GM23338 (cell line): ENCODE measurements around the gene FRAT1. TPM values are rescaled to one million over a fixed set of nuclear protein-coding genes. Genes with fewer than 3 reads are reported as not detected.
A peak's percentile ranks its signal among the peaks of the same experiment; 100 is the strongest.

ENCODE experiments used
- ATAC-seq: fragments of 200-7000 bp; cut with Tn5 transposase; 3 replicates; pipeline ENCODE4 v1.9.1; 2020
- DNase-seq: peaks from one replicate; pipeline ENCODE4 v3.0.0-alpha.2; 2015; ENCODE audit warnings: low spot score
- H2AFZ ChIP-seq: fragments of 200-600 bp; sonication (generic); 2 replicates; pipeline ENCODE4 v1.8.0; 2016; ENCODE audit warnings: antibody characterized with exemption, mild to moderate bottlenecking, moderate library complexity
- H3F3A ChIP-seq: fragments of 200-600 bp; sonication (generic); replicated peaks from 2 replicates; pipeline ENCODE4 v1.8.0; 2017; ENCODE audit warnings: antibody characterized with exemption, mixed run types, low read depth
- H3K27ac ChIP-seq: fragments of 200-600 bp; sonication (generic); 2 replicates; pipeline ENCODE4 v1.6.1; 2016; ENCODE audit warnings: low read depth
- H3K27me3 ChIP-seq: fragments of 200-600 bp; sonication (generic); 2 replicates; pipeline ENCODE4 v1.8.0; 2016; ENCODE audit warnings: mild to moderate bottlenecking, mixed run types, moderate library complexity; ENCODE audit not compliant: insufficient read depth
- H3K36me3 ChIP-seq: fragments of 200-600 bp; sonication (generic); 2 replicates; pipeline ENCODE4 v1.8.0; 2016; ENCODE audit warnings: mild to moderate bottlenecking; ENCODE audit not compliant: insufficient read depth
- H3K4me1 ChIP-seq: fragments of 200-600 bp; sonication (generic); 2 replicates; pipeline ENCODE4 v1.8.0; 2016; ENCODE audit warnings: mild to moderate bottlenecking, moderate library complexity; ENCODE audit not compliant: insufficient read depth
- H3K4me2 ChIP-seq: fragments of 200-600 bp; sonication (generic); 2 replicates; pipeline ENCODE4 v1.7.1; 2017; ENCODE audit warnings: mixed run types
- H3K4me3 ChIP-seq: fragments of 200-600 bp; sonication (generic); 2 replicates; pipeline ENCODE4 v1.6.1; 2016; ENCODE audit warnings: mixed run types
- H3K79me2 ChIP-seq: fragments of 200-600 bp; sonication (generic); replicated peaks from 2 replicates; pipeline ENCODE4 v1.8.0; 2017; ENCODE audit warnings: mild to moderate bottlenecking; ENCODE audit not compliant: insufficient read depth
- H3K9me2 ChIP-seq: fragments of 200-600 bp; sonication (generic); 2 replicates; pipeline ENCODE4 v1.8.0; 2017; ENCODE audit not compliant: insufficient read depth
- H4K20me1 ChIP-seq: fragments of 200-600 bp; sonication (generic); replicated peaks from 2 replicates; pipeline ENCODE4 v1.8.0; 2017; ENCODE audit warnings: mild to moderate bottlenecking; ENCODE audit not compliant: insufficient read depth
- H3K27ac Mint-ChIP-seq: 2 replicates; pipeline ENCODE4 v1.8.0; 2020; ENCODE audit warnings: inconsistent platforms, mild to moderate bottlenecking, moderate library complexity, mixed read lengths
- H3K27me3 Mint-ChIP-seq: 3 replicates; pipeline ENCODE4 v1.8.0; 2022; ENCODE audit warnings: low read depth, mild to moderate bottlenecking, moderate library complexity, mixed read lengths, inconsistent platforms; ENCODE audit not compliant: insufficient read depth, poor library complexity
- H3K36me3 Mint-ChIP-seq: 3 replicates; pipeline ENCODE4 v1.8.0; 2021; ENCODE audit warnings: low read depth, mild to moderate bottlenecking, inconsistent platforms, moderate library complexity, mixed read lengths
- H3K4me1 Mint-ChIP-seq: 3 replicates; pipeline ENCODE4 v1.8.0; 2020; ENCODE audit warnings: mild to moderate bottlenecking, inconsistent platforms, mixed read lengths
- H3K4me3 Mint-ChIP-seq: 3 replicates; pipeline ENCODE4 v1.8.0; 2021; ENCODE audit warnings: moderate library complexity, mild to moderate bottlenecking, inconsistent platforms, mixed read lengths
- H3K9me3 Mint-ChIP-seq: 3 replicates; pipeline ENCODE4 v1.8.0; 2020; ENCODE audit warnings: moderate library complexity, mild to moderate bottlenecking, inconsistent platforms, mixed read lengths
- CREB1 ChIP-seq: fragments of 250-450 bp; sonication (Bioruptor Pico); IDR thresholded peaks from 2 replicates; pipeline ENCODE4 v1.5.0; 2020; ENCODE audit warnings: low read depth, mild to moderate bottlenecking, moderate library complexity
- EZH2 ChIP-seq: fragments of 200-600 bp; sonication (generic); IDR thresholded peaks from one replicate; pipeline ENCODE4 v1.8.0; 2017; ENCODE audit warnings: antibody characterized with exemption, mild to moderate bottlenecking, low read depth; ENCODE audit not compliant: unreplicated experiment
- EZH2phosphoT487 ChIP-seq: fragments of 200-600 bp; sonication (generic); IDR thresholded peaks from one replicate; pipeline ENCODE4 v1.8.1; 2018; ENCODE audit warnings: antibody characterized with exemption; ENCODE audit not compliant: unreplicated experiment
- JUNB ChIP-seq: IDR thresholded peaks from one replicate; pipeline ENCODE4 v1.6.1; 2016; ENCODE audit warnings: antibody characterized with exemption; ENCODE audit not compliant: unreplicated experiment
- NANOG ChIP-seq: IDR thresholded peaks from 2 replicates; pipeline ENCODE4 v1.6.1; 2016; ENCODE audit warnings: antibody characterized with exemption, borderline replicate concordance
- POLR2AphosphoS5 ChIP-seq: IDR thresholded peaks from 2 replicates; pipeline ENCODE4 v1.6.1; 2016; ENCODE audit warnings: antibody characterized with exemption, low read depth
- STAT1 ChIP-seq: IDR thresholded peaks from one replicate; pipeline ENCODE4 v1.6.1; 2016; ENCODE audit warnings: antibody characterized with exemption; ENCODE audit not compliant: unreplicated experiment
- ZNF114 ChIP-seq: fragments of 250-450 bp; sonication (Bioruptor Pico); IDR thresholded peaks from 2 replicates; pipeline ENCODE4 v1.5.0; 2020; ENCODE audit warnings: mild to moderate bottlenecking, moderate library complexity
- polyA plus RNA-seq: library from polyadenylated mRNA; unstranded; fragments of >200 nt; fragmentation: Nextera tagmentation; extraction: Ambion mirVana; gene quantifications from 2 replicates; pipeline ENCODE4 v1.2.1, GENCODE V29; 2016
- total RNA-seq: library from RNA; depleted of rRNA; stranded (reverse); fragments of >200 nt; shearing (Covaris generic); gene quantifications from 2 replicates; pipeline ENCODE4 v1.2.3, GENCODE V29; 2014
- TF ChIP-seq, protein P1 (sequence below): fragments of 250-450 bp; sonication (Bioruptor Pico); IDR thresholded peaks from 2 replicates; pipeline ENCODE4 v1.5.0; 2020; ENCODE audit warnings: mild to moderate bottlenecking, moderate library complexity
- TF ChIP-seq, protein P2 (sequence below): IDR thresholded peaks from one replicate; pipeline ENCODE4 v1.6.1; 2018; ENCODE audit warnings: antibody characterized with exemption; ENCODE audit not compliant: unreplicated experiment
- TF ChIP-seq, protein P3 (sequence below), 2 experiments: fragments of 200-600 bp in 1 of 2; sonication (generic) in 1 of 2; conservative IDR thresholded peaks; 2 replicates each; pipeline versions ENCODE4 v1.5.1 to v1.6.1; 2016 to 2017; ENCODE audit warnings: antibody characterized with exemption in 2 of 2, low read depth in 2 of 2, mild to moderate bottlenecking in 2 of 2, moderate library complexity in 1 of 2
- TF ChIP-seq, protein P4 (sequence below): IDR thresholded peaks from 2 replicates; pipeline ENCODE4 v1.6.1; 2016; ENCODE audit warnings: antibody characterized with exemption

FRAT1 gene
- total and polyA plus RNA-seq, 2 experiments from 2014 or later = 1.4 to 8.5 TPM

DNA sequence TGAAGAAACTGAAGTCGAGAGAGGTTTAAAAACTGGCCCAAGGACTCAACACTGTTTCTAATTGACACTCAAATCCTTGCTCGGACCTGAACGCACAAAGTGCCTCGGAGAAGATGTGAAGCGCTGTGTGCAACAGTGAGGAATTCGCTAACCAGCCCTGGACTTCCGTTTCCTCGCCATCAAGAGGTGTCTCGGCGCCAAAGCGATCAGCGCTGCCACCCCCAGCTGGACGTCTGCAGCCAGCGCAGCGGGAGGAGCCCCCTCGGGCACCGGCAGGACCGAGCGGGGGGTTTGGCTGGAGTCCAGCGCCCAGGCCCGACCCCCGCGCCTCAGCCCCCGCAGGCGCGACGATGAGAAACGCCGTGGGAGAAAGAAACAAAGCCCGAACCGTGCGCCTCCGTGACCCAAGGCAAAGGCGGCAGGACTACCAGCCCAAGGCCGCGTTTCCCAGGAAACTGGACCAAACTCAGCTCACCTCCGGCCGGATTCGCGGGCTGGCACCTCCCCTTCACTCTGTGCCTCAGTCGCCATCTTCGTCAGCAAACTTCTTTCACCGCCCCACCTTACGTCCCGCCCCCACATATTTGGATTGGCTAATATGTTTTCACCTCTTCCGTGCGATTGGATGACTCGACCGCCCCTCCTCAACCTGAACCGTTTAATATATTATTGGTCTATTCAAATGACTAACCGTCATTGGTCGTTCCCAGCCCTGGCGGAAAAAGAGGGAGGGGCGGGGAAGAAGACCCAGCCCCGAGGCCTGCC is 26.8 kb upstream of the FRAT1 start, which contains the start of gene ARHGAP19:
Gene ARHGAP19 (minus strand): TSS at position 541 of the 765 bp plus-strand sequence. CDS start 10 bp downstream, at position 531.
- peaks cover 11% of the 10 kb centered on the region for H3F3A ChIP-seq
- H3K4me3 ChIP-seq = peak within 1 kb of the TSS; percentile 77
- H3K36me3 ChIP-seq = no peaks in the 10 kb centered on the region; the same call in 1 of the 2 replicates
- no peaks in the 10 kb centered on the region for H4K20me1 ChIP-seq
- Mint-ChIP-seq H3K27ac (peak within 1 kb of the TSS; percentile 94), H3K4me3 (peak within 1 kb of the TSS; percentile 91), H3K9me3 (no peaks in the 10 kb centered on the region; the same call in 2 of the 3 replicates), H3K4me1 (peaks cover 17% of the 10 kb centered on the region), H3K36me3 (peaks cover 13% of the 10 kb centered on the region), H3K27me3 (peaks cover 5% of the 10 kb centered on the region)
- no peaks in the 10 kb centered on the region for H3K9me2 ChIP-seq
- peaks cover 6% of the 10 kb centered on the region; the same call in 1 of the 2 replicates for H3K4me1 ChIP-seq
- TF ChIP-seq, protein P1, sequence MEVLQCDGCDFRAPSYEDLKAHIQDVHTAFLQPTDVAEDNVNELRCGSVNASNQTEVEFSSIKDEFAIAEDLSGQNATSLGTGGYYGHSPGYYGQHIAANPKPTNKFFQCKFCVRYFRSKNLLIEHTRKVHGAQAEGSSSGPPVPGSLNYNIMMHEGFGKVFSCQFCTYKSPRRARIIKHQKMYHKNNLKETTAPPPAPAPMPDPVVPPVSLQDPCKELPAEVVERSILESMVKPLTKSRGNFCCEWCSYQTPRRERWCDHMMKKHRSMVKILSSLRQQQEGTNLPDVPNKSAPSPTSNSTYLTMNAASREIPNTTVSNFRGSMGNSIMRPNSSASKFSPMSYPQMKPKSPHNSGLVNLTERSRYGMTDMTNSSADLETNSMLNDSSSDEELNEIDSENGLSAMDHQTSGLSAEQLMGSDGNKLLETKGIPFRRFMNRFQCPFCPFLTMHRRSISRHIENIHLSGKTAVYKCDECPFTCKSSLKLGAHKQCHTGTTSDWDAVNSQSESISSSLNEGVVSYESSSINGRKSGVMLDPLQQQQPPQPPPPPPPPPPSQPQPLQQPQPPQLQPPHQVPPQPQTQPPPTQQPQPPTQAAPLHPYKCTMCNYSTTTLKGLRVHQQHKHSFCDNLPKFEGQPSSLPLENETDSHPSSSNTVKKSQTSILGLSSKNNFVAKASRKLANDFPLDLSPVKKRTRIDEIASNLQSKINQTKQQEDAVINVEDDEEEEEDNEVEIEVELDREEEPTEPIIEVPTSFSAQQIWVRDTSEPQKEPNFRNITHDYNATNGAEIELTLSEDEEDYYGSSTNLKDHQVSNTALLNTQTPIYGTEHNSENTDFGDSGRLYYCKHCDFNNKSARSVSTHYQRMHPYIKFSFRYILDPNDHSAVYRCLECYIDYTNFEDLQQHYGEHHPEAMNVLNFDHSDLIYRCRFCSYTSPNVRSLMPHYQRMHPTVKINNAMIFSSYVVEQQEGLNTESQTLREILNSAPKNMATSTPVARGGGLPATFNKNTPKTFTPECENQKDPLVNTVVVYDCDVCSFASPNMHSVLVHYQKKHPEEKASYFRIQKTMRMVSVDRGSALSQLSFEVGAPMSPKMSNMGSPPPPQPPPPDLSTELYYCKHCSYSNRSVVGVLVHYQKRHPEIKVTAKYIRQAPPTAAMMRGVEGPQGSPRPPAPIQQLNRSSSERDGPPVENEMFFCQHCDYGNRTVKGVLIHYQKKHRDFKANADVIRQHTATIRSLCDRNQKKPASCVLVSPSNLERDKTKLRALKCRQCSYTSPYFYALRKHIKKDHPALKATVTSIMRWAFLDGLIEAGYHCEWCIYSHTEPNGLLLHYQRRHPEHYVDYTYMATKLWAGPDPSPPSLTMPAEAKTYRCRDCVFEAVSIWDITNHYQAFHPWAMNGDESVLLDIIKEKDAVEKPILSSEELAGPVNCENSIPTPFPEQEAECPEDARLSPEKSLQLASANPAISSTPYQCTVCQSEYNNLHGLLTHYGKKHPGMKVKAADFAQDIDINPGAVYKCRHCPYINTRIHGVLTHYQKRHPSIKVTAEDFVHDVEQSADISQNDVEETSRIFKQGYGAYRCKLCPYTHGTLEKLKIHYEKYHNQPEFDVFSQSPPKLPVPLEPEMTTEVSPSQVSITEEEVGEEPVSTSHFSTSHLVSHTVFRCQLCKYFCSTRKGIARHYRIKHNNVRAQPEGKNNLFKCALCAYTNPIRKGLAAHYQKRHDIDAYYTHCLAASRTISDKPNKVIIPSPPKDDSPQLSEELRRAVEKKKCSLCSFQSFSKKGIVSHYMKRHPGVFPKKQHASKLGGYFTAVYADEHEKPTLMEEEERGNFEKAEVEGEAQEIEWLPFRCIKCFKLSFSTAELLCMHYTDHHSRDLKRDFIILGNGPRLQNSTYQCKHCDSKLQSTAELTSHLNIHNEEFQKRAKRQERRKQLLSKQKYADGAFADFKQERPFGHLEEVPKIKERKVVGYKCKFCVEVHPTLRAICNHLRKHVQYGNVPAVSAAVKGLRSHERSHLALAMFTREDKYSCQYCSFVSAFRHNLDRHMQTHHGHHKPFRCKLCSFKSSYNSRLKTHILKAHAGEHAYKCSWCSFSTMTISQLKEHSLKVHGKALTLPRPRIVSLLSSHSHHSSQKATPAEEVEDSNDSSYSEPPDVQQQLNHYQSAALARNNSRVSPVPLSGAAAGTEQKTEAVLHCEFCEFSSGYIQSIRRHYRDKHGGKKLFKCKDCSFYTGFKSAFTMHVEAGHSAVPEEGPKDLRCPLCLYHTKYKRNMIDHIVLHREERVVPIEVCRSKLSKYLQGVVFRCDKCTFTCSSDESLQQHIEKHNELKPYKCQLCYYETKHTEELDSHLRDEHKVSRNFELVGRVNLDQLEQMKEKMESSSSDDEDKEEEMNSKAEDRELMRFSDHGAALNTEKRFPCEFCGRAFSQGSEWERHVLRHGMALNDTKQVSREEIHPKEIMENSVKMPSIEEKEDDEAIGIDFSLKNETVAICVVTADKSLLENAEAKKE = no peak
- TF ChIP-seq, protein P2, sequence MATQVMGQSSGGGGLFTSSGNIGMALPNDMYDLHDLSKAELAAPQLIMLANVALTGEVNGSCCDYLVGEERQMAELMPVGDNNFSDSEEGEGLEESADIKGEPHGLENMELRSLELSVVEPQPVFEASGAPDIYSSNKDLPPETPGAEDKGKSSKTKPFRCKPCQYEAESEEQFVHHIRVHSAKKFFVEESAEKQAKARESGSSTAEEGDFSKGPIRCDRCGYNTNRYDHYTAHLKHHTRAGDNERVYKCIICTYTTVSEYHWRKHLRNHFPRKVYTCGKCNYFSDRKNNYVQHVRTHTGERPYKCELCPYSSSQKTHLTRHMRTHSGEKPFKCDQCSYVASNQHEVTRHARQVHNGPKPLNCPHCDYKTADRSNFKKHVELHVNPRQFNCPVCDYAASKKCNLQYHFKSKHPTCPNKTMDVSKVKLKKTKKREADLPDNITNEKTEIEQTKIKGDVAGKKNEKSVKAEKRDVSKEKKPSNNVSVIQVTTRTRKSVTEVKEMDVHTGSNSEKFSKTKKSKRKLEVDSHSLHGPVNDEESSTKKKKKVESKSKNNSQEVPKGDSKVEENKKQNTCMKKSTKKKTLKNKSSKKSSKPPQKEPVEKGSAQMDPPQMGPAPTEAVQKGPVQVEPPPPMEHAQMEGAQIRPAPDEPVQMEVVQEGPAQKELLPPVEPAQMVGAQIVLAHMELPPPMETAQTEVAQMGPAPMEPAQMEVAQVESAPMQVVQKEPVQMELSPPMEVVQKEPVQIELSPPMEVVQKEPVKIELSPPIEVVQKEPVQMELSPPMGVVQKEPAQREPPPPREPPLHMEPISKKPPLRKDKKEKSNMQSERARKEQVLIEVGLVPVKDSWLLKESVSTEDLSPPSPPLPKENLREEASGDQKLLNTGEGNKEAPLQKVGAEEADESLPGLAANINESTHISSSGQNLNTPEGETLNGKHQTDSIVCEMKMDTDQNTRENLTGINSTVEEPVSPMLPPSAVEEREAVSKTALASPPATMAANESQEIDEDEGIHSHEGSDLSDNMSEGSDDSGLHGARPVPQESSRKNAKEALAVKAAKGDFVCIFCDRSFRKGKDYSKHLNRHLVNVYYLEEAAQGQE = no peak
- no peak for TF ChIP-seq STAT1
- TF ChIP-seq, protein P3, sequence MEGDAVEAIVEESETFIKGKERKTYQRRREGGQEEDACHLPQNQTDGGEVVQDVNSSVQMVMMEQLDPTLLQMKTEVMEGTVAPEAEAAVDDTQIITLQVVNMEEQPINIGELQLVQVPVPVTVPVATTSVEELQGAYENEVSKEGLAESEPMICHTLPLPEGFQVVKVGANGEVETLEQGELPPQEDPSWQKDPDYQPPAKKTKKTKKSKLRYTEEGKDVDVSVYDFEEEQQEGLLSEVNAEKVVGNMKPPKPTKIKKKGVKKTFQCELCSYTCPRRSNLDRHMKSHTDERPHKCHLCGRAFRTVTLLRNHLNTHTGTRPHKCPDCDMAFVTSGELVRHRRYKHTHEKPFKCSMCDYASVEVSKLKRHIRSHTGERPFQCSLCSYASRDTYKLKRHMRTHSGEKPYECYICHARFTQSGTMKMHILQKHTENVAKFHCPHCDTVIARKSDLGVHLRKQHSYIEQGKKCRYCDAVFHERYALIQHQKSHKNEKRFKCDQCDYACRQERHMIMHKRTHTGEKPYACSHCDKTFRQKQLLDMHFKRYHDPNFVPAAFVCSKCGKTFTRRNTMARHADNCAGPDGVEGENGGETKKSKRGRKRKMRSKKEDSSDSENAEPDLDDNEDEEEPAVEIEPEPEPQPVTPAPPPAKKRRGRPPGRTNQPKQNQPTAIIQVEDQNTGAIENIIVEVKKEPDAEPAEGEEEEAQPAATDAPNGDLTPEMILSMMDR (conservative IDR thresholded peaks at IDR 0.05; ENCODE audit: low read depth in 2 of 2) = peak in 1 of 2 experiments; percentile 6; a peak in 1 of 4 replicates
- no peak for TF ChIP-seq JUNB
- TF ChIP-seq, protein P4, sequence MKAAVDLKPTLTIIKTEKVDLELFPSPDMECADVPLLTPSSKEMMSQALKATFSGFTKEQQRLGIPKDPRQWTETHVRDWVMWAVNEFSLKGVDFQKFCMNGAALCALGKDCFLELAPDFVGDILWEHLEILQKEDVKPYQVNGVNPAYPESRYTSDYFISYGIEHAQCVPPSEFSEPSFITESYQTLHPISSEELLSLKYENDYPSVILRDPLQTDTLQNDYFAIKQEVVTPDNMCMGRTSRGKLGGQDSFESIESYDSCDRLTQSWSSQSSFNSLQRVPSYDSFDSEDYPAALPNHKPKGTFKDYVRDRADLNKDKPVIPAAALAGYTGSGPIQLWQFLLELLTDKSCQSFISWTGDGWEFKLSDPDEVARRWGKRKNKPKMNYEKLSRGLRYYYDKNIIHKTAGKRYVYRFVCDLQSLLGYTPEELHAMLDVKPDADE = no peak; the same call in 1 of the 2 replicates
- no peak for TF ChIP-seq EZH2
- no peak for TF ChIP-seq EZH2phosphoT487
- no peak for TF ChIP-seq NANOG
- peak; percentile 81 for TF ChIP-seq POLR2AphosphoS5
- TF ChIP-seq ZNF114 = no peak
- TF ChIP-seq CREB1 = peak; percentile 71
- H3K4me2 ChIP-seq = peak within 1 kb of the TSS; percentile 85
- H3K27ac ChIP-seq = peak within 1 kb of the TSS; percentile 84
- H3K79me2 ChIP-seq = peaks cover 38% of the 10 kb centered on the region
- peak within 1 kb of the TSS; percentile 85; the same call in 1 of the 2 replicates for H2AFZ ChIP-seq
- DNase-seq (peak; percentile 99), ATAC-seq (peak; percentile 95)
- H3K27me3 ChIP-seq = no peaks in the 10 kb centered on the region
